ENCODE data around the gene DLK2.
"Not testable (repeated sequence)": the region's sequence is repeated elsewhere in the genome, so short reads cannot be mapped to it uniquely, and the experiment has no call there.

Gene DLK2
- 0 to 2.0 (median 0) reads per million in 17 experiments for total RNA-seq

- peak in 3 of 4 experiments; percentile 16 to 45 (median 35) for DNase-seq
These were observed at the start of gene DLK2 for GRCh38 chr6:43455531-43456428. Gene DLK2, minus strand, starts transcription at chr6:43455548. Its CDS starts 723 bp downstream, at chr6:43454825.

- no peak for DNase-seq
These were observed 48.1 kb upstream of the DLK2 start for GRCh38 chr6:43503443-43503842.

GRCh38 chr6:43502666-43503065 lies 47.3 kb upstream of the DLK2 start:
- no peak for DNase-seq

- DNase-seq, result no peak
These were observed 45.6 kb upstream of the DLK2 start for GRCh38 chr6:43500921-43501320.

- DNase-seq, result no peak
These were observed 43.9 kb upstream of the DLK2 start for GRCh38 chr6:43499028-43499815.

GRCh38 chr6:43498291-43498690 lies 42.9 kb upstream of the DLK2 start:
- DNase-seq, result not testable (repeated sequence)

GRCh38 chr6:43497689-43498088 lies 42.3 kb upstream of the DLK2 start:
- DNase-seq, result no peak

GRCh38 chr6:43497129-43497396 lies 41.7 kb upstream of the DLK2 start:
- no peak for DNase-seq

- DNase-seq, result no peak
These were observed 41.2 kb upstream of the DLK2 start for GRCh38 chr6:43496370-43497128.

GRCh38 chr6:43495409-43495941 lies 40.1 kb upstream of the DLK2 start:
- DNase-seq, result peak in 2 of 4 experiments; percentile 27 to 34

- no peak for DNase-seq
These were observed 39.4 kb upstream of the DLK2 start for GRCh38 chr6:43494766-43495165.

GRCh38 chr6:43494321-43494720 lies 39.0 kb upstream of the DLK2 start:
- no peak for DNase-seq

GRCh38 chr6:43493833-43494232 lies 38.5 kb upstream of the DLK2 start:
- no peak for DNase-seq

GRCh38 chr6:43493230-43493629 lies 37.9 kb upstream of the DLK2 start:
- no peak for DNase-seq

GRCh38 chr6:43492673-43493072 lies 37.3 kb upstream of the DLK2 start:
- no peak for DNase-seq

- DNase-seq, result no peak
These were observed 36.7 kb upstream of the DLK2 start for GRCh38 chr6:43491750-43492661.

GRCh38 chr6:43490523-43490939 lies 35.2 kb upstream of the DLK2 start:
- no peak for DNase-seq

- no peak for DNase-seq
These were observed 34.1 kb upstream of the DLK2 start for GRCh38 chr6:43489277-43490072.

- no peak for DNase-seq
These were observed 33.4 kb upstream of the DLK2 start for GRCh38 chr6:43488667-43489276.

- DNase-seq, result no peak
These were observed 26.4 kb upstream of the DLK2 start for GRCh38 chr6:43481591-43482236.
